Measurements from ENCODE around the gene CYTH4. TPM values are rescaled to one million over a fixed set of nuclear protein-coding genes. Genes with fewer than 3 reads are reported as not detected.

CYTH4 gene
- total and polyA plus RNA-seq, 2 experiments from 2014 or later = not detected

DNA sequence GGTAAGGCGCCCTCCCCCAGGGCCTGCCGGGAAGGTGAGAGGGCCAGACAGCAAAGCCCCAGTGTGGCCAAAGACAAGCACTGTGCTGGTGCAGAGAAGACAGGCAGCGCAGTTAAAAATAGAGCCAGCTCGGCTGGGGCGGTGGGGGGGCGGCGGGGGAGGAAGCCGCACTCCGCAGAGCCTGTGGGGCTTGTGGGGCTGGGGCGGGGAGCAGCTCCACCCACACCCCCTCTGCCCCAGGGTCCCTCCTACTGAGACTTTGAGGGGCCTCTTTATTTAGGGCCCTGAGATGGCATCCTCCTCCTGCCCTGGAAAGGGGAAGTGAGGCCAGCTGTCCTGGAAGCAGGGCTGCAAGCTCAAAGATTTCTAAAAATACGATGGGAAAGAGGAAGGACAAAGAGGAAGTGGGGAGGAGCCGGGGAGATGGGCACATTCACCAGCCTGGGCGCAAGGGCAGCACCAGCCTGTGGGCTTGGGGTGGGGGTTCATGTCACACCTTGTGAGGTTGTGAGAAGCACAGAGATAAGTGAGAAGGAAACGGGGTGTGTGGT, 2.6 kb downstream of the CYTH4 start (continued):
- TF ChIP-seq, protein P1, sequence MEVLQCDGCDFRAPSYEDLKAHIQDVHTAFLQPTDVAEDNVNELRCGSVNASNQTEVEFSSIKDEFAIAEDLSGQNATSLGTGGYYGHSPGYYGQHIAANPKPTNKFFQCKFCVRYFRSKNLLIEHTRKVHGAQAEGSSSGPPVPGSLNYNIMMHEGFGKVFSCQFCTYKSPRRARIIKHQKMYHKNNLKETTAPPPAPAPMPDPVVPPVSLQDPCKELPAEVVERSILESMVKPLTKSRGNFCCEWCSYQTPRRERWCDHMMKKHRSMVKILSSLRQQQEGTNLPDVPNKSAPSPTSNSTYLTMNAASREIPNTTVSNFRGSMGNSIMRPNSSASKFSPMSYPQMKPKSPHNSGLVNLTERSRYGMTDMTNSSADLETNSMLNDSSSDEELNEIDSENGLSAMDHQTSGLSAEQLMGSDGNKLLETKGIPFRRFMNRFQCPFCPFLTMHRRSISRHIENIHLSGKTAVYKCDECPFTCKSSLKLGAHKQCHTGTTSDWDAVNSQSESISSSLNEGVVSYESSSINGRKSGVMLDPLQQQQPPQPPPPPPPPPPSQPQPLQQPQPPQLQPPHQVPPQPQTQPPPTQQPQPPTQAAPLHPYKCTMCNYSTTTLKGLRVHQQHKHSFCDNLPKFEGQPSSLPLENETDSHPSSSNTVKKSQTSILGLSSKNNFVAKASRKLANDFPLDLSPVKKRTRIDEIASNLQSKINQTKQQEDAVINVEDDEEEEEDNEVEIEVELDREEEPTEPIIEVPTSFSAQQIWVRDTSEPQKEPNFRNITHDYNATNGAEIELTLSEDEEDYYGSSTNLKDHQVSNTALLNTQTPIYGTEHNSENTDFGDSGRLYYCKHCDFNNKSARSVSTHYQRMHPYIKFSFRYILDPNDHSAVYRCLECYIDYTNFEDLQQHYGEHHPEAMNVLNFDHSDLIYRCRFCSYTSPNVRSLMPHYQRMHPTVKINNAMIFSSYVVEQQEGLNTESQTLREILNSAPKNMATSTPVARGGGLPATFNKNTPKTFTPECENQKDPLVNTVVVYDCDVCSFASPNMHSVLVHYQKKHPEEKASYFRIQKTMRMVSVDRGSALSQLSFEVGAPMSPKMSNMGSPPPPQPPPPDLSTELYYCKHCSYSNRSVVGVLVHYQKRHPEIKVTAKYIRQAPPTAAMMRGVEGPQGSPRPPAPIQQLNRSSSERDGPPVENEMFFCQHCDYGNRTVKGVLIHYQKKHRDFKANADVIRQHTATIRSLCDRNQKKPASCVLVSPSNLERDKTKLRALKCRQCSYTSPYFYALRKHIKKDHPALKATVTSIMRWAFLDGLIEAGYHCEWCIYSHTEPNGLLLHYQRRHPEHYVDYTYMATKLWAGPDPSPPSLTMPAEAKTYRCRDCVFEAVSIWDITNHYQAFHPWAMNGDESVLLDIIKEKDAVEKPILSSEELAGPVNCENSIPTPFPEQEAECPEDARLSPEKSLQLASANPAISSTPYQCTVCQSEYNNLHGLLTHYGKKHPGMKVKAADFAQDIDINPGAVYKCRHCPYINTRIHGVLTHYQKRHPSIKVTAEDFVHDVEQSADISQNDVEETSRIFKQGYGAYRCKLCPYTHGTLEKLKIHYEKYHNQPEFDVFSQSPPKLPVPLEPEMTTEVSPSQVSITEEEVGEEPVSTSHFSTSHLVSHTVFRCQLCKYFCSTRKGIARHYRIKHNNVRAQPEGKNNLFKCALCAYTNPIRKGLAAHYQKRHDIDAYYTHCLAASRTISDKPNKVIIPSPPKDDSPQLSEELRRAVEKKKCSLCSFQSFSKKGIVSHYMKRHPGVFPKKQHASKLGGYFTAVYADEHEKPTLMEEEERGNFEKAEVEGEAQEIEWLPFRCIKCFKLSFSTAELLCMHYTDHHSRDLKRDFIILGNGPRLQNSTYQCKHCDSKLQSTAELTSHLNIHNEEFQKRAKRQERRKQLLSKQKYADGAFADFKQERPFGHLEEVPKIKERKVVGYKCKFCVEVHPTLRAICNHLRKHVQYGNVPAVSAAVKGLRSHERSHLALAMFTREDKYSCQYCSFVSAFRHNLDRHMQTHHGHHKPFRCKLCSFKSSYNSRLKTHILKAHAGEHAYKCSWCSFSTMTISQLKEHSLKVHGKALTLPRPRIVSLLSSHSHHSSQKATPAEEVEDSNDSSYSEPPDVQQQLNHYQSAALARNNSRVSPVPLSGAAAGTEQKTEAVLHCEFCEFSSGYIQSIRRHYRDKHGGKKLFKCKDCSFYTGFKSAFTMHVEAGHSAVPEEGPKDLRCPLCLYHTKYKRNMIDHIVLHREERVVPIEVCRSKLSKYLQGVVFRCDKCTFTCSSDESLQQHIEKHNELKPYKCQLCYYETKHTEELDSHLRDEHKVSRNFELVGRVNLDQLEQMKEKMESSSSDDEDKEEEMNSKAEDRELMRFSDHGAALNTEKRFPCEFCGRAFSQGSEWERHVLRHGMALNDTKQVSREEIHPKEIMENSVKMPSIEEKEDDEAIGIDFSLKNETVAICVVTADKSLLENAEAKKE (CRISPR knock-in tag; IDR thresholded peaks at IDR 0.05) = no peak
- no peak for TF ChIP-seq CREB1 (CRISPR knock-in tag; IDR thresholded peaks at IDR 0.05; ENCODE audit: low read depth)
- no peak for TF ChIP-seq ZNF114 (CRISPR knock-in tag; IDR thresholded peaks at IDR 0.05)
- no peak for TF ChIP-seq ZNF331 (CRISPR knock-in tag; IDR thresholded peaks at IDR 0.05; ENCODE audit: low read depth)
- TF ChIP-seq JUNB (IDR thresholded peaks at IDR 0.05; ENCODE audit: unreplicated experiment) = no peak
- no peak for TF ChIP-seq EZH2phosphoT487 (IDR thresholded peaks at IDR 0.05; ENCODE audit: unreplicated experiment)
- TF ChIP-seq, protein P2, sequence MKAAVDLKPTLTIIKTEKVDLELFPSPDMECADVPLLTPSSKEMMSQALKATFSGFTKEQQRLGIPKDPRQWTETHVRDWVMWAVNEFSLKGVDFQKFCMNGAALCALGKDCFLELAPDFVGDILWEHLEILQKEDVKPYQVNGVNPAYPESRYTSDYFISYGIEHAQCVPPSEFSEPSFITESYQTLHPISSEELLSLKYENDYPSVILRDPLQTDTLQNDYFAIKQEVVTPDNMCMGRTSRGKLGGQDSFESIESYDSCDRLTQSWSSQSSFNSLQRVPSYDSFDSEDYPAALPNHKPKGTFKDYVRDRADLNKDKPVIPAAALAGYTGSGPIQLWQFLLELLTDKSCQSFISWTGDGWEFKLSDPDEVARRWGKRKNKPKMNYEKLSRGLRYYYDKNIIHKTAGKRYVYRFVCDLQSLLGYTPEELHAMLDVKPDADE (IDR thresholded peaks at IDR 0.05) = no peak
- TF ChIP-seq EZH2 (IDR thresholded peaks at IDR 0.05; ENCODE audit: low read depth, unreplicated experiment) = no peak
- no peak for TF ChIP-seq POLR2AphosphoS5 (IDR thresholded peaks at IDR 0.05; ENCODE audit: low read depth)

- Histone ChIP-seq H3K36me3 (ENCODE audit: insufficient read depth) (no peaks in the 10 kb centered on the region), H3K79me2 (replicated peaks; ENCODE audit: insufficient read depth) (no peaks in the 10 kb centered on the region), H3K27me3 (ENCODE audit: insufficient read depth) (no peaks in the 10 kb centered on the region), H2AFZ (no peak overlapping the region), H3K4me2 (no peak overlapping the region), H3F3A (replicated peaks; ENCODE audit: low read depth) (no peaks in the 10 kb centered on the region), H3K4me3 (no peak overlapping the region), H3K4me1 (ENCODE audit: insufficient read depth) (peaks cover 15% of the 10 kb centered on the region; the same call in 1 of the 2 replicates), H4K20me1 (replicated peaks; ENCODE audit: insufficient read depth) (no peaks in the 10 kb centered on the region), H3K9me2 (ENCODE audit: insufficient read depth) (no peaks in the 10 kb centered on the region), H3K27ac (ENCODE audit: low read depth) (no peak overlapping the region)
- H3K27ac Mint-ChIP-seq = no peak overlapping the region
- H3K27me3 Mint-ChIP-seq (ENCODE audit: insufficient read depth, low read depth, poor library complexity) = peaks cover 2% of the 10 kb centered on the region
- peaks cover 20% of the 10 kb centered on the region for H3K4me1 Mint-ChIP-seq
- H3K9me3 Mint-ChIP-seq = no peaks in the 10 kb centered on the region; the same call in 2 of the 3 replicates
- H3K36me3 Mint-ChIP-seq (ENCODE audit: low read depth) = no peaks in the 10 kb centered on the region
- no peak overlapping the region for H3K4me3 Mint-ChIP-seq
- no peak for DNase-seq (ENCODE audit: low spot score)
- no peak for ATAC-seq
- no peak for TF ChIP-seq POLR2AphosphoS5 (IDR thresholded peaks at IDR 0.05; ENCODE audit: low read depth)
- no peak for TF ChIP-seq JUNB (IDR thresholded peaks at IDR 0.05; ENCODE audit: unreplicated experiment)
- TF ChIP-seq, protein P2 (IDR thresholded peaks at IDR 0.05) = no peak
- TF ChIP-seq, protein P3, sequence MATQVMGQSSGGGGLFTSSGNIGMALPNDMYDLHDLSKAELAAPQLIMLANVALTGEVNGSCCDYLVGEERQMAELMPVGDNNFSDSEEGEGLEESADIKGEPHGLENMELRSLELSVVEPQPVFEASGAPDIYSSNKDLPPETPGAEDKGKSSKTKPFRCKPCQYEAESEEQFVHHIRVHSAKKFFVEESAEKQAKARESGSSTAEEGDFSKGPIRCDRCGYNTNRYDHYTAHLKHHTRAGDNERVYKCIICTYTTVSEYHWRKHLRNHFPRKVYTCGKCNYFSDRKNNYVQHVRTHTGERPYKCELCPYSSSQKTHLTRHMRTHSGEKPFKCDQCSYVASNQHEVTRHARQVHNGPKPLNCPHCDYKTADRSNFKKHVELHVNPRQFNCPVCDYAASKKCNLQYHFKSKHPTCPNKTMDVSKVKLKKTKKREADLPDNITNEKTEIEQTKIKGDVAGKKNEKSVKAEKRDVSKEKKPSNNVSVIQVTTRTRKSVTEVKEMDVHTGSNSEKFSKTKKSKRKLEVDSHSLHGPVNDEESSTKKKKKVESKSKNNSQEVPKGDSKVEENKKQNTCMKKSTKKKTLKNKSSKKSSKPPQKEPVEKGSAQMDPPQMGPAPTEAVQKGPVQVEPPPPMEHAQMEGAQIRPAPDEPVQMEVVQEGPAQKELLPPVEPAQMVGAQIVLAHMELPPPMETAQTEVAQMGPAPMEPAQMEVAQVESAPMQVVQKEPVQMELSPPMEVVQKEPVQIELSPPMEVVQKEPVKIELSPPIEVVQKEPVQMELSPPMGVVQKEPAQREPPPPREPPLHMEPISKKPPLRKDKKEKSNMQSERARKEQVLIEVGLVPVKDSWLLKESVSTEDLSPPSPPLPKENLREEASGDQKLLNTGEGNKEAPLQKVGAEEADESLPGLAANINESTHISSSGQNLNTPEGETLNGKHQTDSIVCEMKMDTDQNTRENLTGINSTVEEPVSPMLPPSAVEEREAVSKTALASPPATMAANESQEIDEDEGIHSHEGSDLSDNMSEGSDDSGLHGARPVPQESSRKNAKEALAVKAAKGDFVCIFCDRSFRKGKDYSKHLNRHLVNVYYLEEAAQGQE (IDR thresholded peaks at IDR 0.05; ENCODE audit: unreplicated experiment) = no peak
- no peak for TF ChIP-seq ZNF331 (CRISPR knock-in tag; IDR thresholded peaks at IDR 0.05; ENCODE audit: low read depth)
- TF ChIP-seq ZNF114 (CRISPR knock-in tag; IDR thresholded peaks at IDR 0.05) = no peak
- no peak for TF ChIP-seq STAT1 (IDR thresholded peaks at IDR 0.05; ENCODE audit: unreplicated experiment)
- no peak for TF ChIP-seq NANOG (IDR thresholded peaks at IDR 0.05; ENCODE audit: borderline replicate concordance)
- TF ChIP-seq EZH2phosphoT487 (IDR thresholded peaks at IDR 0.05; ENCODE audit: unreplicated experiment) = no peak
Observed at GRCh38 chr22:37285937-37286336, 3.6 kb downstream of the CYTH4 start.

All from GM23338 (cell line).